Activated T-helper 1 cell treated with anti-CD3 and anti-CD28 coated beads, Interleukin-12 subunit alpha, Interleukin-12 subunit beta, Interleukin-2, Interleukin-4 antibody, amounts not matched to agents 30 ng/mL and 10 ng/mL and 1 ng/mL, durations not matched to agents 14 hours and 24 hours and 36 hours (primary cell): ENCODE data around the gene LCE1A. TPM values are rescaled to one million over a fixed set of nuclear protein-coding genes. Genes with fewer than 3 reads are reported as not detected.

Source experiments
- DNase-seq: peaks from one replicate; pipeline ENCODE4 v3.0.0; 2021; ENCODE audit warnings: low spot score
- H3K27ac Mint-ChIP-seq: one replicate; pipeline ENCODE4 v1.8.0; 2021; ENCODE audit warnings: mild to moderate bottlenecking, mixed read lengths
- H3K27me3 Mint-ChIP-seq: one replicate; pipeline ENCODE4 v1.8.0; 2022; ENCODE audit warnings: mild to moderate bottlenecking, moderate library complexity, mixed read lengths; ENCODE audit not compliant: insufficient read depth
- H3K36me3 Mint-ChIP-seq: one replicate; pipeline ENCODE4 v1.8.0; 2021; ENCODE audit warnings: low read depth, mixed read lengths
- H3K4me1 Mint-ChIP-seq: one replicate; pipeline ENCODE4 v1.8.0; 2021; ENCODE audit warnings: low read depth, mixed read lengths
- H3K4me3 Mint-ChIP-seq: one replicate; pipeline ENCODE4 v1.8.0; 2021; ENCODE audit warnings: mild to moderate bottlenecking, moderate library complexity, mixed read lengths
- H3K9me3 Mint-ChIP-seq: one replicate; pipeline ENCODE4 v1.8.0; 2021; ENCODE audit warnings: mixed read lengths
- intact Hi-C: fragments of 100-400 bp; cut with micrococcal nuclease; formaldehyde crosslinking; loops from one replicate; pipeline ENCODE4 v1.15.1; 2024
- total RNA-seq: library from RNA; stranded (reverse); gene quantifications from 2 replicates; pipeline ENCODE4 v1.2.3, GENCODE V29; 2022

LCE1A gene
- total RNA-seq, 1 donor from 2014 or later = not detected

DNA sequence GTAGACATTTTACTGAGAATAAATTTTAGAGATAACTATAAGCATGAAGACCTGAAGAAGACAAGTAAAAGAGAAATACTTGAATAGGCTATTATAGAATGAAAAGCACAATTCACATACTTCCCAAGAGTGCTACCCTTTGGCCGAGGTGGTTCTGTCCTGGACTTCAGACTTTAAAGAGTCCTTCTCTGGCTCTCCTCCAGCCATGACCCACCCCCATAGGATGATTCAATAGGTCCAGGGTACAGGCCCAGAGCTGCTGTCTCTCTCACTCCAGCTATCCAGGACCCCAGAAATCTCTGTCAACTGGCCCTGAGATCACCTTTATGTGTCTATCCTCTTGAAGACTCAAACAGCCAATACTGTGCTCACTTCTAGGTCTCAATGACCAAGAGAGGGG, 49.6 kb downstream of the LCE1A start:
- no peak overlapping the region for H3K4me3 Mint-ChIP-seq
- intact Hi-C loops = no loop called here
- no peaks in the 10 kb centered on the region for H3K9me3 Mint-ChIP-seq
- no peaks in the 10 kb centered on the region for H3K36me3 Mint-ChIP-seq
- DNase-seq = no peak
- peaks cover 6% of the 10 kb centered on the region for H3K27me3 Mint-ChIP-seq
- H3K27ac Mint-ChIP-seq = no peak overlapping the region
- H3K4me1 Mint-ChIP-seq = no peaks in the 10 kb centered on the region

Other genes starting within 250 kb of the LCE1A start
- gene LCE3D, start 247.0 kb upstream of the LCE1A start, total RNA-seq = not detected in 2 replicates
- gene LCE3C, start 227.2 kb upstream of the LCE1A start, total RNA-seq = not detected in 2 replicates
- not detected in 2 replicates for gene LCE3B, start 213.7 kb upstream of the LCE1A start, total RNA-seq
- gene LCE3A, start 204.4 kb upstream of the LCE1A start, total RNA-seq = not detected in 2 replicates
- gene LCE2D, start 164.1 kb upstream of the LCE1A start, total RNA-seq = not detected in 2 replicates
- gene LCE2C, start 152.2 kb upstream of the LCE1A start, total RNA-seq = not detected in 2 replicates
- gene LCE2B, start 141.3 kb upstream of the LCE1A start, total RNA-seq = not detected in 2 replicates
- not detected in 2 replicates for gene LCE2A, start 129.1 kb upstream of the LCE1A start, total RNA-seq
- not detected in 2 replicates for gene LCE4A, start 119.3 kb upstream of the LCE1A start, total RNA-seq
- gene KPRP, start 69.4 kb upstream of the LCE1A start, total RNA-seq = not detected in 2 replicates
- gene LCE1F, start 52.3 kb upstream of the LCE1A start, total RNA-seq = not detected in 2 replicates
- gene LCE1E, start 41.2 kb upstream of the LCE1A start, total RNA-seq = not detected in 2 replicates
- not detected in 2 replicates for gene LCE1D, start 30.8 kb upstream of the LCE1A start, total RNA-seq
- gene LCE1C, start 20.8 kb upstream of the LCE1A start, total RNA-seq = not detected in 2 replicates
- gene LCE1B, start 15.5 kb upstream of the LCE1A start, total RNA-seq = not detected in 2 replicates
- not detected in 2 replicates for gene LCE6A, start 15.4 kb downstream of the LCE1A start, total RNA-seq
- gene LCE7A, start 32.5 kb downstream of the LCE1A start, total RNA-seq = not detected in 2 replicates
- gene SMCP, start 50.8 kb downstream of the LCE1A start, total RNA-seq = not detected in 2 replicates
- not detected in 2 replicates for gene IVL, start 81.1 kb downstream of the LCE1A start, total RNA-seq
- not detected in 2 replicates for gene SPRR5, start 119.7 kb downstream of the LCE1A start, total RNA-seq
- gene SPRR4, start 143.2 kb downstream of the LCE1A start, total RNA-seq = not detected in 2 replicates
- not detected in 2 replicates for gene SPRR1A, start 156.6 kb downstream of the LCE1A start, total RNA-seq
- gene SPRR3, start 174.3 kb downstream of the LCE1A start, total RNA-seq = not detected in 2 replicates
- not detected in 2 replicates for gene SPRR1B, start 203.7 kb downstream of the LCE1A start, total RNA-seq
- gene SPRR2D, start 213.6 kb downstream of the LCE1A start, total RNA-seq = not detected in 2 replicates
- gene SPRR2A, start 230.0 kb downstream of the LCE1A start, total RNA-seq = not detected in 2 replicates
- gene SPRR2B, start 244.1 kb downstream of the LCE1A start, total RNA-seq = not detected in 2 replicates